Tibial artery (tissue), 4 donors: Measurements from ENCODE around the gene UFSP2.

Source experiments
- DNase-seq, 2 donors: peaks; one replicate each; pipeline ENCODE4 v3.0.0-alpha.2; 2019
- H3K27ac ChIP-seq, 2 donors: fragments of 200-600 bp; sonication (generic) in 1 of 2; 1 replicate in 1 of 2; 2 replicates in 1 of 2; pipeline ENCODE4 v1.5.1; 2018 to 2019; ENCODE audit warnings: mild to moderate bottlenecking in 1 of 2
- H3K27me3 ChIP-seq, 2 donors: fragments of 200-600 bp; sonication (generic) in 1 of 2; one replicate each; pipeline versions ENCODE4 v1.5.1 to v1.6.0; 2016 to 2019
- H3K36me3 ChIP-seq, 3 donors: fragments of 200-600 bp; sonication (generic) in 2 of 3; one replicate each; pipeline ENCODE4 v1.5.1; 2016 to 2019; ENCODE audit warnings: mild to moderate bottlenecking in 2 of 3
- H3K4me1 ChIP-seq, 4 donors: fragments of 200-600 bp; sonication (generic) in 2 of 4; 1 replicate in 3 of 4; 2 replicates in 1 of 4; pipeline ENCODE4 v1.5.1; 2016 to 2019
- H3K4me3 ChIP-seq, 2 donors: fragments of 200-600 bp; sonication (generic) in 1 of 2; 1 replicate in 1 of 2; 2 replicates in 1 of 2; pipeline ENCODE4 v1.5.1; 2018 to 2019; ENCODE audit warnings: mild to moderate bottlenecking in 2 of 2
- H3K9me3 ChIP-seq, 3 donors: fragments of 200-600 bp; sonication (generic) in 1 of 3; one replicate each; pipeline ENCODE4 v1.5.1; 2016 to 2019
- CTCF ChIP-seq, 2 experiments: fragments of 200-600 bp in 1 of 2; fragments of 450-650 bp in 1 of 2; IDR thresholded peaks; one replicate each; pipeline ENCODE4 v1.5.1; 2017 to 2019; ENCODE audit warnings: antibody characterized with exemption in 2 of 2, mild to moderate bottlenecking in 1 of 2, moderate library complexity in 1 of 2
- intact Hi-C: fragments of 100-400 bp; cut with DNase I; formaldehyde crosslinking; loops from one replicate; pipeline ENCODE4 v1.15.0; 2023; ENCODE audit warnings: low total_unique reads

The UFSP2 gene

GRCh38 chr4:185352741-185353140 lies 73.0 kb downstream of the UFSP2 start:
- no peak for TF ChIP-seq CTCF (IDR thresholded peaks at IDR 0.05)

GRCh38 chr4:185352202-185352601 lies 73.6 kb downstream of the UFSP2 start:
- Histone ChIP-seq H3K27ac (no peak overlapping the region), H3K4me1 (peaks cover 0 to 9% (median 0%) of the 10 kb centered on the region in 4 donors), H3K4me3 (no peak overlapping the region), H3K9me3 (no peaks in the 10 kb centered on the region), H3K36me3 (peaks cover 4 to 48% (median 40%) of the 10 kb centered on the region in 3 donors), H3K27me3 (no peaks in the 10 kb centered on the region)
- intact Hi-C loops: no loop called here
- no peak for TF ChIP-seq CTCF (IDR thresholded peaks at IDR 0.05)
- DNase-seq: no peak

More at GRCh38 chr4:185352741-185353140, 73.0 kb downstream of the UFSP2 start:
- Histone ChIP-seq H3K4me1 (peaks cover 0 to 14% (median 0%) of the 10 kb centered on the region in 4 donors), H3K36me3 (peaks cover 4 to 45% (median 37%) of the 10 kb centered on the region in 3 donors), H3K4me3 (no peak overlapping the region), H3K9me3 (no peaks in the 10 kb centered on the region), H3K27me3 (no peaks in the 10 kb centered on the region), H3K27ac (no peak overlapping the region)
- intact Hi-C loops: no loop called here
- DNase-seq: no peak

- DNase-seq: no peak
- intact Hi-C loops: no loop called here
- Histone ChIP-seq H3K9me3 (no peaks in the 10 kb centered on the region), H3K4me3 (no peak overlapping the region), H3K27me3 (no peaks in the 10 kb centered on the region), H3K4me1 (peaks cover 0 to 4% (median 0%) of the 10 kb centered on the region in 4 donors), H3K27ac (no peak overlapping the region), H3K36me3 (peaks cover 4 to 53% (median 44%) of the 10 kb centered on the region in 3 donors)
- TF ChIP-seq CTCF (IDR thresholded peaks at IDR 0.05): no peak
These were observed 74.1 kb downstream of the UFSP2 start for GRCh38 chr4:185351691-185352090.
